Measurements from ENCODE around the gene C11orf24.

GRCh38 chr11:68312780-68313573 is 41.2 kb upstream of the C11orf24 start:
- TF ChIP-seq CTCF (conservative IDR thresholded peaks at IDR 0.05; ENCODE audit: low read length) (no peak), EZH2phosphoT487 (IDR thresholded peaks at IDR 0.05; ENCODE audit: borderline replicate concordance) (no peak)

Data from Loucy (cell line).